Epithelial cell of proximal tubule (primary cell): ENCODE results near the gene FBXO21. TPM values are rescaled to one million over a fixed set of nuclear protein-coding genes. Genes with fewer than 3 reads are reported as not detected.

Experiments
- DNase-seq: peaks from one replicate; pipeline ENCODE4 v3.0.0-alpha.2; 2011; ENCODE audit warnings: low read depth
- H3K4me3 ChIP-seq: 2 replicates; pipeline ENCODE4 v1.5.1; 2011; ENCODE audit warnings: low read depth, mild to moderate bottlenecking, low read length
- CTCF ChIP-seq: conservative IDR thresholded peaks from 2 replicates; pipeline ENCODE4 v1.5.1; 2012; ENCODE audit warnings: low read depth, mild to moderate bottlenecking, low read length
- total RNA-seq: library from RNA; depleted of rRNA; stranded (reverse); fragments of >200 nt; gene quantifications from 2 replicates; pipeline ENCODE4 v1.2.3, GENCODE V29; 2015

Gene FBXO21
- total RNA-seq: 32.0 and 35.7 TPM in 2 replicates

- H3K4me3 ChIP-seq: peak within 1 kb of the TSS; percentile 90
- no peak for DNase-seq
- no peak for TF ChIP-seq CTCF
These were observed at the start of gene FBXO21 for GRCh38 chr12:117190210-117190781. FBXO21 (minus strand) TSS chr12:117190470; CDS start chr12:117190456, 14 bp downstream.

- peak; percentile 87 for TF ChIP-seq CTCF
- no peak for DNase-seq
These were observed 46.3 kb upstream of the FBXO21 start for GRCh38 chr12:117236456-117237001.

GRCh38 chr12:117235261-117235660, 45.0 kb upstream of the FBXO21 start:
- no peak overlapping the region for H3K4me3 ChIP-seq
- no peak for TF ChIP-seq CTCF
- no peak for DNase-seq

More at GRCh38 chr12:117236456-117237001, 46.3 kb upstream of the FBXO21 start:
- no peak overlapping the region for H3K4me3 ChIP-seq

GRCh38 chr12:117234441-117234840, 44.2 kb upstream of the FBXO21 start:
- no peak overlapping the region for H3K4me3 ChIP-seq
- DNase-seq: no peak
- TF ChIP-seq CTCF: no peak

- no peak overlapping the region for H3K4me3 ChIP-seq
- no peak for TF ChIP-seq CTCF
- no peak for DNase-seq
These were observed 41.5 kb upstream of the FBXO21 start for GRCh38 chr12:117231750-117232149.

GRCh38 chr12:117228239-117228638, 38.0 kb upstream of the FBXO21 start:
- no peak for TF ChIP-seq CTCF
- no peak for DNase-seq
- no peak overlapping the region for H3K4me3 ChIP-seq

- H3K4me3 ChIP-seq: no peak overlapping the region
- no peak for TF ChIP-seq CTCF
- no peak for DNase-seq
These were observed 36.9 kb upstream of the FBXO21 start for GRCh38 chr12:117227000-117227653.
